Hepatocyte (in vitro differentiated cells): ENCODE results near the gene GPR183.

Experiments
- EZH2 ChIP-seq: fragments of 200-600 bp; sonication (generic); IDR thresholded peaks from 2 replicates; pipeline ENCODE4 v1.6.1; 2016; ENCODE audit warnings: antibody characterized with exemption, mild to moderate bottlenecking, borderline replicate concordance
- EZH2phosphoT487 ChIP-seq: fragments of 200-600 bp; sonication (generic); IDR thresholded peaks from one replicate; pipeline ENCODE4 v1.6.1; 2018; ENCODE audit warnings: antibody characterized with exemption, mild to moderate bottlenecking, low read depth, moderate library complexity; ENCODE audit not compliant: unreplicated experiment, severe bottlenecking
- TF ChIP-seq, protein P1 (sequence below): fragments of 200-600 bp; sonication (generic); IDR thresholded peaks from 2 replicates; pipeline ENCODE4 v1.5.1; 2016; ENCODE audit warnings: antibody characterized with exemption, mild to moderate bottlenecking; ENCODE audit not compliant: poor library complexity

GRCh38 chr13:99261059-99261458 lies 46.1 kb downstream of the GPR183 start:
- TF ChIP-seq, protein P1, sequence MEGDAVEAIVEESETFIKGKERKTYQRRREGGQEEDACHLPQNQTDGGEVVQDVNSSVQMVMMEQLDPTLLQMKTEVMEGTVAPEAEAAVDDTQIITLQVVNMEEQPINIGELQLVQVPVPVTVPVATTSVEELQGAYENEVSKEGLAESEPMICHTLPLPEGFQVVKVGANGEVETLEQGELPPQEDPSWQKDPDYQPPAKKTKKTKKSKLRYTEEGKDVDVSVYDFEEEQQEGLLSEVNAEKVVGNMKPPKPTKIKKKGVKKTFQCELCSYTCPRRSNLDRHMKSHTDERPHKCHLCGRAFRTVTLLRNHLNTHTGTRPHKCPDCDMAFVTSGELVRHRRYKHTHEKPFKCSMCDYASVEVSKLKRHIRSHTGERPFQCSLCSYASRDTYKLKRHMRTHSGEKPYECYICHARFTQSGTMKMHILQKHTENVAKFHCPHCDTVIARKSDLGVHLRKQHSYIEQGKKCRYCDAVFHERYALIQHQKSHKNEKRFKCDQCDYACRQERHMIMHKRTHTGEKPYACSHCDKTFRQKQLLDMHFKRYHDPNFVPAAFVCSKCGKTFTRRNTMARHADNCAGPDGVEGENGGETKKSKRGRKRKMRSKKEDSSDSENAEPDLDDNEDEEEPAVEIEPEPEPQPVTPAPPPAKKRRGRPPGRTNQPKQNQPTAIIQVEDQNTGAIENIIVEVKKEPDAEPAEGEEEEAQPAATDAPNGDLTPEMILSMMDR, result no peak
- TF ChIP-seq EZH2 (no peak), EZH2phosphoT487 (no peak)
